ENCODE measurements around the gene RNASE11. TPM values are rescaled to one million over a fixed set of nuclear protein-coding genes. Genes with fewer than 3 reads are reported as not detected.

Gene RNASE11
- polyA plus RNA-seq, 2 of the 4 experiments (the other 2 are of a cell fraction): not detected

- POLR2A ChIA-PET: interaction anchor here (1.9 to 2.3 kb wide), 2 partner anchors 18 to 69 kb away, joined by 10 to 20 read pairs; no protein-coding TSS in a partner anchor
- CTCF ChIA-PET: interaction anchor here (1.3 to 4.0 kb wide), 10 partner anchors 10 to 300 kb away, joined by 5 to 37 read pairs (median 8); partner anchors contain the start of genes APEX1, PIP4P1 and RNASE4
- WGBS (ENCODE audit: missing lambda C conversion rate): 49% methylated on average over 5 of the region's 5 CpGs
These were observed 24.6 kb upstream of the RNASE11 start for GRCh38 chr14:20612403-20612802.

DNA sequence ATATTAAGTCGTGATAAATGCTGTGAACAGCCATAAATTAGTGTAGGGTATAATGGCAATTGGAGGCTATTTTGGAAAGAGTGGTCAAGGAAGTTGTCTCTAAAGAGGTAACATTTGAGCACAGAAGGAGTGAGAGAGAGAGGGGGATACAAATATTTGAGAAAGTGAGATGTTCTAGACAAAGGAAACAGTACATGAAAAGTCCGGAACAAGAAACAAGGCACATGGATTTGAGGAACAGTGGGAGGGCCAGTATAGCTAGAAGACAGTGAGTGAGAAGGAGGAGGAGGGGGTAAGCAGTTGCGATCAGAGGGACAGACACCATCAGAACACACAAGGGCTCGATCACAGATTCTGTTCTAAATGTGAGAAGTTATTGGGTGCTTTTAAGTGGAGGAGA is 23.5 kb upstream of the RNASE11 start:
- TF ChIP-seq RARB (CRISPR knock-in tag; IDR thresholded peaks at IDR 0.05) (no peak), CHD4 (IDR thresholded peaks at IDR 0.05; ENCODE audit: borderline replicate concordance) (no peak), GATA3 (IDR thresholded peaks at IDR 0.05; ENCODE audit: borderline replicate concordance) (no peak), MAZ (IDR thresholded peaks at IDR 0.05; ENCODE audit: borderline replicate concordance, low read depth, low read length) (no peak), HOXB5 (CRISPR knock-in tag; IDR thresholded peaks at IDR 0.05) (no peak), SREBF2 (IDR thresholded peaks at IDR 0.05) (no peak), PHF8 (IDR thresholded peaks at IDR 0.05; ENCODE audit: borderline replicate concordance, low read depth) (no peak), HDAC2 (IDR thresholded peaks at IDR 0.05) (no peak), EHMT2 (IDR thresholded peaks at IDR 0.05; ENCODE audit: low read depth) (no peak)
- FAIRE-seq (no peak), DNase-seq (ENCODE audit: low read depth in 1 of 2, low spot score in 1 of 2) (no peak), ATAC-seq (no peak)
- WGBS (ENCODE audit: missing lambda C conversion rate): 47% methylated on average over 4 of the region's 4 CpGs
- ChIA-PET POLR2A (no interaction called here), CTCF (interaction anchor here (1.6 to 7.1 kb wide), 5 partner anchors 15 to 285 kb away, joined by 3 to 67 read pairs (median 6); no protein-coding TSS in a partner anchor)
- peaks cover 32% of the 10 kb centered on the region for H3K4me1 ChIP-seq
- H3K27ac ChIP-seq: no peak overlapping the region
- no peaks in the 10 kb centered on the region for H3K9me3 ChIP-seq
- no peak overlapping the region for H3K4me3 ChIP-seq
- peak overlapping the region; percentile 88 for H3K4me2 ChIP-seq

More at GRCh38 chr14:20612403-20612802, 24.6 kb upstream of the RNASE11 start:
- ATAC-seq (no peak), FAIRE-seq (no peak), DNase-seq (ENCODE audit: low read depth in 1 of 2, low spot score in 1 of 2) (no peak)
- no peak overlapping the region for H3K4me3 ChIP-seq
- peaks cover 32% of the 10 kb centered on the region for H3K4me1 ChIP-seq
- no peaks in the 10 kb centered on the region for H3K9me3 ChIP-seq
- peak overlapping the region; percentile 58 for H3K4me2 ChIP-seq
- no peak overlapping the region for H3K27ac ChIP-seq
- TF ChIP-seq ESRRA (IDR thresholded peaks at IDR 0.05; ENCODE audit: borderline replicate concordance, low read length) (no peak), PHF8 (IDR thresholded peaks at IDR 0.05; ENCODE audit: borderline replicate concordance, low read depth) (no peak), CBX8 (IDR thresholded peaks at IDR 0.05) (no peak), EHMT2 (IDR thresholded peaks at IDR 0.05; ENCODE audit: low read depth) (no peak), RNF2 (IDR thresholded peaks at IDR 0.05; ENCODE audit: borderline replicate concordance, low read depth) (no peak), ZFP36 (IDR thresholded peaks at IDR 0.05; ENCODE audit: borderline replicate concordance, partially characterized antibody) (no peak), EP300 (IDR thresholded peaks at IDR 0.05) (no peak), CHD4 (IDR thresholded peaks at IDR 0.05; ENCODE audit: borderline replicate concordance) (no peak), MYC (IDR thresholded peaks at IDR 0.05; ENCODE audit: borderline replicate concordance, low read length) (no peak), RAD21 (conservative IDR thresholded peaks at IDR 0.05 in 1 of 2, IDR thresholded peaks at IDR 0.05 in 1 of 2) (no peak), POLR2AphosphoS2 (conservative IDR thresholded peaks at IDR 0.05; ENCODE audit: low read length) (no peak), HDAC2 (IDR thresholded peaks at IDR 0.05) (no peak)
- TF ChIP-seq, protein P1, sequence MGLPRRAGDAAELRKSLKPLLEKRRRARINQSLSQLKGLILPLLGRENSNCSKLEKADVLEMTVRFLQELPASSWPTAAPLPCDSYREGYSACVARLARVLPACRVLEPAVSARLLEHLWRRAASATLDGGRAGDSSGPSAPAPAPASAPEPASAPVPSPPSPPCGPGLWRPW (IDR thresholded peaks at IDR 0.05): no peak
- TF ChIP-seq, protein P2, sequence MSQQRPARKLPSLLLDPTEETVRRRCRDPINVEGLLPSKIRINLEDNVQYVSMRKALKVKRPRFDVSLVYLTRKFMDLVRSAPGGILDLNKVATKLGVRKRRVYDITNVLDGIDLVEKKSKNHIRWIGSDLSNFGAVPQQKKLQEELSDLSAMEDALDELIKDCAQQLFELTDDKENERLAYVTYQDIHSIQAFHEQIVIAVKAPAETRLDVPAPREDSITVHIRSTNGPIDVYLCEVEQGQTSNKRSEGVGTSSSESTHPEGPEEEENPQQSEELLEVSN (IDR thresholded peaks at IDR 0.05; ENCODE audit: borderline replicate concordance, low read depth): no peak

- peak; percentile 33 to 65 for ATAC-seq
- ChIA-PET POLR2A (interaction anchor here (0.5 to 1.0 kb wide), 3 partner anchors 72 to 267 kb away, joined by 3 to 7 read pairs (median 5); no protein-coding TSS in a partner anchor), CTCF (interaction anchor here (0.5 to 7.1 kb wide), 46 partner anchors 10 to 1731 kb away, joined by 3 to 67 read pairs (median 4); partner anchors contain the start of genes CCNB1IP1, PARP2, RNASE11 and RNASE4)
- H3K4me2 ChIP-seq: peak overlapping the region; percentile 88
- H3K4me3 ChIP-seq: peak overlapping the region; percentile 93
- FAIRE-seq: no peak
- no peak; a peak in 1 of 5 replicates for TF ChIP-seq JUN (IDR thresholded peaks at IDR 0.05)
- no peak for TF ChIP-seq ZFP36 (IDR thresholded peaks at IDR 0.05; ENCODE audit: borderline replicate concordance, partially characterized antibody)
- peak; percentile 44; the same call in 1 of the 2 replicates for TF ChIP-seq MAX (IDR thresholded peaks at IDR 0.05)
- peak; percentile 79 for TF ChIP-seq SREBF2 (IDR thresholded peaks at IDR 0.05)
- TF ChIP-seq MYC (IDR thresholded peaks at IDR 0.05; ENCODE audit: borderline replicate concordance, low read length): no peak
- TF ChIP-seq SMC3 (IDR thresholded peaks at IDR 0.05): no peak
- H3K27ac ChIP-seq: peak overlapping the region; percentile 66 to 83
- DNase-seq (ENCODE audit: low read depth in 1 of 2, low spot score in 1 of 2): peak; percentile 85 to 86
- 1% methylated on average over 27 of the region's 27 CpGs for WGBS (ENCODE audit: missing lambda C conversion rate)
- no peaks in the 10 kb centered on the region for H3K9me3 ChIP-seq
- peaks cover 27% of the 10 kb centered on the region for H3K4me1 ChIP-seq
These were observed 22.4 kb upstream of the RNASE11 start for GRCh38 chr14:20610002-20610765.

Measured in A549 (cell line).